ENCODE measurements around the gene CFDP1.

- TF ChIP-seq CTCF (conservative IDR thresholded peaks at IDR 0.05 in 1 of 2, IDR thresholded peaks at IDR 0.05 in 1 of 2; ENCODE audit: low read depth in 1 of 2, low read length in 2 of 2), result no peak
- no peak for TF ChIP-seq EZH2 (IDR thresholded peaks at IDR 0.05; ENCODE audit: low read length, missing control alignments)
These were observed at the start of gene CFDP1 for GRCh38 chr16:75432828-75433731.

All from fibroblast of lung (primary cell).